ENCODE data around the gene OR2H2.

The OR2H2 gene

GRCh38 chr6:29627755-29628418 is 43.0 kb downstream of the OR2H2 start:
- TF ChIP-seq RAD21 (IDR thresholded peaks at IDR 0.05; ENCODE audit: low read depth) = no peak
- TF ChIP-seq CREB1 (IDR thresholded peaks at IDR 0.05; ENCODE audit: low read depth) = no peak
- TF ChIP-seq YY1 (IDR thresholded peaks at IDR 0.05; ENCODE audit: low read depth) = no peak
- TF ChIP-seq NFIC (IDR thresholded peaks at IDR 0.05) = no peak
- no peak for TF ChIP-seq TAF1 (IDR thresholded peaks at IDR 0.05; ENCODE audit: low read depth)
- no peak for TF ChIP-seq CEBPB (IDR thresholded peaks at IDR 0.05)
- no peak for TF ChIP-seq REST (IDR thresholded peaks at IDR 0.05; ENCODE audit: low read depth)
- TF ChIP-seq TCF12 (IDR thresholded peaks at IDR 0.05; ENCODE audit: low read depth) = no peak
- no peak for TF ChIP-seq USF1 (IDR thresholded peaks at IDR 0.05)
- no peak for TF ChIP-seq TEAD4 (IDR thresholded peaks at IDR 0.05)
- TF ChIP-seq ZBTB7A (IDR thresholded peaks at IDR 0.05; ENCODE audit: low read depth) = no peak
- TF ChIP-seq EGR1 (IDR thresholded peaks at IDR 0.05) = no peak

- TF ChIP-seq EP300 (IDR thresholded peaks at IDR 0.05; ENCODE audit: borderline replicate concordance) = no peak
- TF ChIP-seq CEBPB (IDR thresholded peaks at IDR 0.05) = no peak
- no peak for TF ChIP-seq TEAD4 (IDR thresholded peaks at IDR 0.05)
- TF ChIP-seq EGR1 (IDR thresholded peaks at IDR 0.05) = no peak
- TF ChIP-seq RAD21 (IDR thresholded peaks at IDR 0.05; ENCODE audit: low read depth) = peak; percentile 56
- TF ChIP-seq FOXM1 (IDR thresholded peaks at IDR 0.05; ENCODE audit: borderline replicate concordance, low read depth) = no peak
- TF ChIP-seq CREB1 (IDR thresholded peaks at IDR 0.05; ENCODE audit: low read depth) = no peak
- TF ChIP-seq NFIC (IDR thresholded peaks at IDR 0.05) = no peak
- TF ChIP-seq TCF12 (IDR thresholded peaks at IDR 0.05; ENCODE audit: low read depth) = no peak
- peak; percentile 97 for TF ChIP-seq ZBTB7A (IDR thresholded peaks at IDR 0.05; ENCODE audit: low read depth)
- peak; percentile 67; the same call in 1 of the 2 replicates for TF ChIP-seq MAX (IDR thresholded peaks at IDR 0.05)
- no peak for TF ChIP-seq TAF1 (IDR thresholded peaks at IDR 0.05; ENCODE audit: low read depth)
- no peak for TF ChIP-seq YY1 (IDR thresholded peaks at IDR 0.05; ENCODE audit: low read depth)
- TF ChIP-seq USF1 (IDR thresholded peaks at IDR 0.05) = no peak
- no peak for TF ChIP-seq REST (IDR thresholded peaks at IDR 0.05; ENCODE audit: low read depth)
Measured at GRCh38 chr6:29628419-29629281, 43.7 kb downstream of the OR2H2 start.

- TF ChIP-seq MAX (IDR thresholded peaks at IDR 0.05) (no peak), EGR1 (IDR thresholded peaks at IDR 0.05) (no peak), TCF12 (IDR thresholded peaks at IDR 0.05; ENCODE audit: low read depth) (no peak), REST (IDR thresholded peaks at IDR 0.05; ENCODE audit: low read depth) (no peak)
Measured at GRCh38 chr6:29629571-29629970, 44.6 kb downstream of the OR2H2 start.

- TF ChIP-seq FOXM1 (IDR thresholded peaks at IDR 0.05; ENCODE audit: borderline replicate concordance, low read depth) = no peak
- no peak for TF ChIP-seq MAX (IDR thresholded peaks at IDR 0.05)
- no peak for TF ChIP-seq RAD21 (IDR thresholded peaks at IDR 0.05; ENCODE audit: low read depth)
- no peak for TF ChIP-seq TEAD4 (IDR thresholded peaks at IDR 0.05)
- no peak for TF ChIP-seq CREB1 (IDR thresholded peaks at IDR 0.05; ENCODE audit: low read depth)
- TF ChIP-seq TAF1 (IDR thresholded peaks at IDR 0.05; ENCODE audit: low read depth) = no peak
- no peak for TF ChIP-seq REST (IDR thresholded peaks at IDR 0.05; ENCODE audit: low read depth)
- no peak for TF ChIP-seq YY1 (IDR thresholded peaks at IDR 0.05; ENCODE audit: low read depth)
- no peak for TF ChIP-seq EGR1 (IDR thresholded peaks at IDR 0.05)
- no peak for TF ChIP-seq USF1 (IDR thresholded peaks at IDR 0.05)
- TF ChIP-seq ZBTB7A (IDR thresholded peaks at IDR 0.05; ENCODE audit: low read depth) = no peak
- no peak for TF ChIP-seq CEBPB (IDR thresholded peaks at IDR 0.05)
Measured at GRCh38 chr6:29630315-29630714, 45.4 kb downstream of the OR2H2 start.
